GM06990 (cell line): ENCODE measurements around the gene ADAMTS2.

Experiments
- DNase-seq: peaks from one replicate; pipeline ENCODE4 v3.0.0-alpha.2; 2011; ENCODE audit not compliant: insufficient read length; ENCODE audit errors: extremely low read depth
- H3K27me3 ChIP-seq: replicated peaks from 2 replicates; pipeline ENCODE4 v1.6.0; 2011; ENCODE audit warnings: low read length; ENCODE audit not compliant: control insufficient read depth, insufficient read depth
- H3K36me3 ChIP-seq: 2 replicates; pipeline ENCODE4 v1.5.1; 2011; ENCODE audit warnings: low read length; ENCODE audit not compliant: control insufficient read depth, insufficient read depth
- H3K4me3 ChIP-seq: replicated peaks from 2 replicates; pipeline ENCODE4 v1.5.1; 2011; ENCODE audit warnings: low read depth, mild to moderate bottlenecking, control low read depth, low read length
- TF ChIP-seq, protein P1 (sequence below): IDR thresholded peaks from 2 replicates; pipeline ENCODE4 v1.5.1; 2011; ENCODE audit warnings: low read length, control low read depth, mild to moderate bottlenecking, inconsistent platforms; ENCODE audit not compliant: insufficient read depth, poor library complexity, severe bottlenecking

The ADAMTS2 gene

DNA sequence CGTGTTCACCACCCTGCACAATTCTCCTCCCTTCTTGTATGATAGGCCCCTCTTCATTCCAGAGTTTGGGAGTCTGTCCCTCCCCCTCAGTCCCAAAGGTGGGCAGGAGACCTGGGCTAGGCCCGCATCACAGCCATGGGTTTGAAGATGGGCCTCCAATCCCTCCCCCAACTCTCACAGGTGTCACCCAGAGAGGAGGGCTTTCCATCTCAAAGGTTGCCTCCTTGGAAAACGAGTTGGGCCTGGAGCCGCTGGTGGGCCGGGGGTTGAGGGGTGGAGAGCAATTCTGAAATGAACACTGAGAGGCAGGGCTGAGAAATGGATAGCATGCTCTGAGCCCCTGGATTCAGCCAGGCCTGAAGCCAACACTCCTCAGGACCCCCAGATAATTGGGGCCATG is 6.2 kb downstream of the ADAMTS2 start:
- TF ChIP-seq, protein P1, sequence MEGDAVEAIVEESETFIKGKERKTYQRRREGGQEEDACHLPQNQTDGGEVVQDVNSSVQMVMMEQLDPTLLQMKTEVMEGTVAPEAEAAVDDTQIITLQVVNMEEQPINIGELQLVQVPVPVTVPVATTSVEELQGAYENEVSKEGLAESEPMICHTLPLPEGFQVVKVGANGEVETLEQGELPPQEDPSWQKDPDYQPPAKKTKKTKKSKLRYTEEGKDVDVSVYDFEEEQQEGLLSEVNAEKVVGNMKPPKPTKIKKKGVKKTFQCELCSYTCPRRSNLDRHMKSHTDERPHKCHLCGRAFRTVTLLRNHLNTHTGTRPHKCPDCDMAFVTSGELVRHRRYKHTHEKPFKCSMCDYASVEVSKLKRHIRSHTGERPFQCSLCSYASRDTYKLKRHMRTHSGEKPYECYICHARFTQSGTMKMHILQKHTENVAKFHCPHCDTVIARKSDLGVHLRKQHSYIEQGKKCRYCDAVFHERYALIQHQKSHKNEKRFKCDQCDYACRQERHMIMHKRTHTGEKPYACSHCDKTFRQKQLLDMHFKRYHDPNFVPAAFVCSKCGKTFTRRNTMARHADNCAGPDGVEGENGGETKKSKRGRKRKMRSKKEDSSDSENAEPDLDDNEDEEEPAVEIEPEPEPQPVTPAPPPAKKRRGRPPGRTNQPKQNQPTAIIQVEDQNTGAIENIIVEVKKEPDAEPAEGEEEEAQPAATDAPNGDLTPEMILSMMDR: no peak
- DNase-seq: no peak
- Histone ChIP-seq H3K27me3 (no peaks in the 10 kb centered on the region; the same call in 1 of the 2 replicates), H3K36me3 (no peaks in the 10 kb centered on the region), H3K4me3 (no peak overlapping the region)

DNA sequence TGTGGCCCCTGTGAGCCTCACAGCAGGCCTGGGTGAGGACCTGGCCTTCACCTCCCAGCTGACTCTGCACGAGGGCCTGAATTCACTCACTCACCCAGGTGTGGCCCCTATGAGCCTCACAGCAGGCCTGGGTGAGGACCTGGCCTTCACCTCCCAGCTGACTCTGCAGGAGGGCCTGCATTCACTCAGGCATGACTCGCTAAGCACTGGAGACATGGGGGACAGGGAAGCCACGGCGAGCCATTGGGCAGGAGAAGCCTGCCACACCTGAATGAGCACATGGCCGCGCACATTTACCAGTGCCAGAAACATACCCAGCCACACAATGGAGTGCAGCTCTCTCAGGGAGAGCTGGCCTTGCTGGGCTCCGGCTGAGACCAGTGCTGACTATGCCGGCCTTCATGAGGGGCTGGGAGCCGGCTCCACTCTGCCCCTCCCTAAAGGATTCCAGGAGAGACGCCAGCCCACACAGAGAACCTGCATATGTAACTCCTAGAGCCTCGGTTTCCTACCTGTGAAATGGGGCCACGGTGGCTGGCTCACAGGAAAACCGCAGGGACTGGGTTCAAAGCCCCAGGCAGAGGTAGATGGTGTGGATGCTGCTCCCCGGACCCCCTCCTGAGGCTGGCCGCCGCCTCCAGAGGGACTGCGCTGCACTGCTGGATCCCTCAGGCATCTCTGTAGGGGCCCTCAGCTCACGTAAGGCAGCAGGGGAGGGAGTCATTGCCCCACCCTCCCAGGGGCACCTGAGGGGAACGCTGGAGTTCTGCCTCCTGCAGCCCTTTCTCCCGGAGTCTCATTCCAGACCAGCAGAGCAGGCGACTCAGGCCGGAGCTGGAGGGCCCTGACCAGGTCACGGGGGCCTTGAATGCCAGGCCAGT is 7.2 kb downstream of the ADAMTS2 start:
- DNase-seq: no peak
- H3K27me3 ChIP-seq: no peaks in the 10 kb centered on the region; the same call in 1 of the 2 replicates
- no peak overlapping the region for H3K4me3 ChIP-seq
- H3K36me3 ChIP-seq: no peaks in the 10 kb centered on the region
- TF ChIP-seq, protein P1: no peak

DNA sequence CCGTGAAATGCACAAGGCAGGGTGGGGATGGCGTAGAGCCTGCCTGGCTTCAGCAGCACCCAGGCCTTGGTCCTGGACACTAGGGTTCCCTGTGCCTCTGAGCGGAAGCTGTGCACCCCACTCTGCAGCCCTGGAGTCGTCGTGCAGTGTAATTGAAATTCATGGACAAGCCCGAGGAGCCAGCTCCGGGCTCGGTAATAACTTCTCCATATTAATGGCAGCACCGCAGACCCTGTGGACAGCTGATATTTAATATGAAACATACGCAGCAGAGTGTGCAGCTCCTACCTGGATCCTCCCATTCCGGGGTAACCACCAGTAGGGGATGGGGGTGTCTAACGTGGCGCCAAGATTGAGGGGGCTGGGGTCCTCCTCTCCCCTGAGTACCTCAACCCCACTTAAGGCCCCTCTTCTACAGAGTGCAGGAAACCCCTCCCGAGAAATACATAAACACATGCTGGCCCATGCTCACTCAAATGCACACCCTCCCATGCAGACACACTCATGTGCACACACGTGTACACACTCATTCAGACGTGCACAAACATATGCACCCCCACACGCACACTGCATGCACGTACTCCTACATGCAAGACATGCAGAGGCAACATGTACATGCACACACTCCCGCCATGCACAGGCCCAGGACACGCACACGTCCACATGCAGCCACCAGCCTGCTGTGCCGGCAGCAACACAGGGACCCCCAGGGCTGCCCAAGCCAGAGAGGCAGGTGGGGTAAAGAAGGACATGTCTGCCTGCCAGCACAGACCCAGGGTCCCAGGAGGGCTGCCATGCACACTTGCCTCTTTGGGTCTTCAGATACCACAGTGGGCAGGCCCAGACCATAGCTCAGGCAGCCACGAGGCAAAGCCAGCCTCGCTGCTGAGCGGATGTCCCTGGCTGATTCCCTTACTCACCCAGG is 8.1 kb downstream of the ADAMTS2 start:
- TF ChIP-seq, protein P1: no peak
- H3K27me3 ChIP-seq: no peaks in the 10 kb centered on the region; the same call in 1 of the 2 replicates

DNA sequence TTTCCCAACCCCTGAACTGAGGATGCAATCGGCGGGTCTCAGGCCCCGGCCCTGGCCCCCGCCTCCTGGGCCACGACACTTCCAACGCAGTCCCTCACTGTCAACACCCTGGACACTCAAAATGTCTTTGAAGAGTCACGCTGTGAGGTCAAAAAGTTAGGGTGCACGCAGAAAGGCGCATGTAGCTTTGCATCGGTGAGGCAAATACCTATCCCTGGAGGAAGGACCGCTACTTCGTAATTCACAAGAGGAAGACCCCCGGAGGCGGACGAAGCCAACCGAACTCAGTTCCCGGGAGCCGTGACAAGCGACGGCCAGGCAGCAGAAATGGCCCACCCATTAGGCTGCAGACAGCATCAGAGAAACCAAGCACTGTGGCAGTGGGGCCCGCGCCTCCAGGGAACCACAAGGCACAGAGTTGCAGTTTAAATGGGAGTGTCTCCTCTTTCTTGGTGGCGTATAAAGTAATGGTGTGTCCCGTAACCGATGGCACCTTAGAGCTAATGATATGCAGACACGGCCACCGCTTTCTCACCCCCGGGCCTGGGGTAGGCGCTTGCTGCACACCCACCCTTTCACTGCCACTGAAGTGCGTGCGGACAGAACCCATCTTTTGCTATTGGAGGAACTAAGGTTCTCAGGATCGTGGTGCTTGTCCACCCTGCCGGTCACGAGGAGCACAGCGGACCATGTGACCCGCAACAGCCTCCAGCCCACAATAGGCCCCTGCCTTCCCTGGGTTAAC is 9.0 kb downstream of the ADAMTS2 start:
- no peak overlapping the region for H3K4me3 ChIP-seq
- no peaks in the 10 kb centered on the region; the same call in 1 of the 2 replicates for H3K27me3 ChIP-seq
- H3K36me3 ChIP-seq: no peaks in the 10 kb centered on the region
- DNase-seq: no peak
- TF ChIP-seq, protein P1: no peak

More for the DNA sequence above, 8.1 kb downstream of the ADAMTS2 start:
- H3K36me3 ChIP-seq: no peaks in the 10 kb centered on the region
- no peak for DNase-seq
- no peak overlapping the region for H3K4me3 ChIP-seq

DNA sequence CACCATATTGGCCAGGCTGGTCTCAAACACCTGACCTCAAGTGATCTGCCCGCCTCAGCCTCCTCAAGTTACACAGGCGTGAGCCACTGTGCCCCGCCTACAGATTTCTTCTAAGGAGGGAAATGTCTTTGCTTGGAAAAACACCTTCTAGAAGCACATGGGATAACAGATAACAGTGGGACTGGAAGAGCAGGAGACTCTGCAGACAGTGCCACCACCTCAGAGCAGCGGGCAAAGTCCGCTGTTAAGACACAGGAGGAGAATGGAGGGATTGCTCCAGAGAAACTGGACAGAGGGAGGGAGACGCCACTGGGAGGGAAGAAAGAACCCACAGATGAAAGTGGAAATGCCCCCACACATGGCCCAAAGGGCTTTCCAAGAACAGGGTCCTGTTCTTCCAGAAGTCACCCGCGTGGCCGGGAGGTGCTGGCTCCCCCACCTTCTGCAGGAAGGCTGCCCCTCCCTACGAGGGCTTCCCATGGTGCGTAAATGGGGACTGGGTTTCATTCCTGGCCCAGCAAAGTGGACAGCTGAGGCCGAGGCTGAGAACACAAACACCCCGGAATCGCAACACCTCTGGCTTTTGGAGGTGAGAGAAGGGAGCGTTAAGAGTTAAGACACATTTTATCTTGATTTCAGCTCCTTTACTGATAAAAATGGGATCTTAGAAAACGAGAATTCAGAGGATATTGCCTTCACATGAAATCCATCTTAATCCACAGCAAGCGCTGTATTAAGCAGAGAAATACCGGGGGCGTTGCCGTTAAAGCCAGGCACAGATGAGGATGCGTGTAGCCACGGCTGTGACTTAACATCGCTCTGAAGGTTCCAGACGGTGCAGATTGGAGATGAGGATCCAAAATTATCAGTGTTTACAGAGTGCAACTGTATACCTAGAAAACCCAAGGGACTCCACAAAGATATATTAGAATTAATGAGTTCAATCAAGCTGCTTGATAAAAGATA is 11.2 kb downstream of the ADAMTS2 start:
- TF ChIP-seq, protein P1: no peak
- Histone ChIP-seq H3K4me3 (no peak overlapping the region), H3K36me3 (no peaks in the 10 kb centered on the region), H3K27me3 (no peaks in the 10 kb centered on the region)
- DNase-seq: no peak
